Stimulated activated CD8-positive, alpha-beta memory T cell treated with anti-CD3 and anti-CD28 coated beads, Interleukin-2, amount 100 ng/mL, for 1 hour (primary cell): ENCODE measurements around the gene JTB.

Source experiments
- DNase-seq, 2 donors: peaks; one replicate each; pipeline ENCODE4 v3.0.0-alpha.2; 2020; ENCODE audit warnings: low read depth in 2 of 2

The JTB gene

DNA sequence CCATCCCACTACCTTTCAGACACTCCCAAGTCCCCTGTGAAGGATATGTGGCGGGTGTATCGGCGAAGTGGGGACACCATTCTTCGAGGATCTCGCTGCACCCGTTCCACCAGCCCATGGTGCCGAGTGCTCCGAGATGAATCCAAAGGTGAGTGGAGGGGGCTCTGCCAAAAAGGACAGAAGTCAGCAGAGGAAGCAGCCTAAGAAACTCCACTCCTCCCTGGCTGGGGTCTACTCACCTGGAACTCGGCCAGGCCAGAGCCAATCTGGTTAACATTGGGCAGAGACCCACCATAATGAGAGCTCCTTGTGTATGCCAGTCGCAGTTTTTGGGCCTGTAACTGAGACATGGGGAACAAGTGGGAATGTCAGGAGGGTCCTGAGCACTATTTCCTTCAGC lies 22.6 kb downstream of the JTB start:
- no peak for DNase-seq

DNA sequence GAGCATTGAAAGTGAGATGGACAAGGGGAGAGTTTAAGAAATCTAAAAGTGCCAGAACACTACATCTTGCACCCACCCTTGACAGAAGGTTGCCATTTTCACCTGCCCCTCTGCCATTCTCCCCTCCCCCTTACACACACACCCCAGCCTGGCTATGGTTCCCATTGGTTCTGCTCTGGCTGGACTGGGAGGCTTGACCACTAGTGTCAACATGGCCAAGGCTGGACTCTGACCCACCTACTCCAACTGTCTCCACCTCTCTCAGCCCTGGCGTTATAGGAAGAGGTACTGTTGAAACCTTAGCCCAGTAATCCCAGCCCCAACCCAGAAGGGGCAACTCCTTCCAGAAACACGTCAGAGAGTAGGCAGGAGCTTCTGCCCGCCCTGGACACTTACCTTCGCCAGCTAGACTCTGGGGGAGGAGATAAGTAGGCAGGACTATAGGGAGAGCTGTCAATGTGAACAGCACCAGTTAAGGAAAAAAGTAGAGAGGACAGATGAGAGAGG lies 23.6 kb downstream of the JTB start:
- no peak for DNase-seq

- DNase-seq = no peak
These were observed 25.7 kb downstream of the JTB start for GRCh38 chr1:153951801-153952200.

- DNase-seq = no peak
These were observed 26.3 kb downstream of the JTB start for GRCh38 chr1:153951183-153951582.

- peak in 1 of 2 donors; percentile 63 for DNase-seq
These were observed 30.7 kb downstream of the JTB start, which contains the start of gene DENND4B for GRCh38 chr1:153946622-153947241. TSS of gene DENND4B (minus strand) at chr1:153946718. CDS start at chr1:153944374, 2,344 bp downstream.

DNA sequence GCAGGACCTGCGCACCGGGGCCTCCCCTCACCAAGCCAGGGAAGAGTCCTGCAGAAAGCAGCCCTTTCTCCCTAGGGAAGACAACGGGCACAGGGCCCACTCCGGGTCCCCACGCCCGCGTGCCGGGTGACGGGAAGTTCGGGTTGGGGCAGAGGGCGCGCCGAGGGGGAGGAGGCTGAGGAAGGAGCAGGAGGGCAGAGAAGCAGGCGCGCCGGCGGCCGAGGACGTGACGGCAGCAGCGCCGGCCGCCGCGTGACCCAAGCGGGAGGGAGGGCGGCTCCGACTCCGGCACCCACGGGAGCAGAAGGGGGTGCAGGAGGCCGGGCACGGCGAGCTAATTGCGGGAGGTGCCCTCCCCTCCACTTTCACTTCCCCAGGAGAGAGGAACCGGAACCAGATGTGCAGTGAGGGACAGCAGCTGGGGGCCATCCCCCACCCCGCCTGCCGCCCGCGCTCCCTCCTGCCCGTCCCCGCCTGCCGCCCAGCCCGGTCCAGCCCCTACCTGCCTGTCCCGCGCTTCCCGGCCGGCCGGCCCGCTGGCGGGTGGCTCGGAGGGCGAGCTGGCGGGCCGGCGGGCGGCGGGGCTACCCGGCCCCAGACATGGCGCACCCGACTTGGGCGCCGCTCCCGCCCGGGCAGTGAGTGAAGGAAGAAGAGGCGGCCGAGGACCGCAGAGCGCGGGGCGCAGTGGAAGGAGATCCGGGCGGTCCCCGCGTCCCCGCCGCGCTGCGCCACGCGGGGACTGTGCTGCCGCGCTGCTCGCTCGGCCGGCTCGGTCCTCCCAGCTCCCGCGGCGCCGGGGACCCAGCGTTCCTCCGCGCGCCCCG lies 31.5 kb downstream of the JTB start:
- peak; percentile 48 to 61 for DNase-seq

DNA sequence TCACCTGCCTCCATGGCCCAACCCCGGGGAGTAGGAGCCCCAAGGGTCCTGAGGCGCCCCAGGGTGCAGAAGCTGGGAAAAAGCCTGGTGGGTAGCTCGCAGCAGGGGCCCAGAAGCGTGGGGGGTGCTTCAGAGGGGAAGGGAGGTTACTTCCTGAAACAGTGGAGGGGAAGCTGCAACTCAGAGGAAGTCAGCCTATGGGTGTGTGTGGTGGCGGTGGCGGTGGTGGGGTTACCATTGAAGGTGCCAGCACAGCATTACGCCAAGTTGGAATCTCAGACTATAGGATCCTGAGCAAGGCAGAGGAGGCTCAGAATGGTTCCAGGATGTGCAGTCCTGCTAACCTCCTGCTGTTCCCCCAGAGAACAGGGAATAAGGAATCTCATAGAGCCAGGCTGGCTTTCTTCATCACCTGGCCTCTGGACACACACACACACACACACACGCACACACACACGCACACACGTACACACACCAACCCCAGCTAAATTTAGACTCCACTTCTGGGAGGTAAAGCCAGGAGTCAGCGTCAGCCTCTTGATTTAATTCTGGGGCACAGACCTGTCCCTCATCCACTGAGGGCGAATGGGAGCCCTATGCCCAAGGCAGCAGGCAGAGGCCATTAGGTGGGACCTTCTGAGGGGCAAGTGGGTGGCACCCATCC lies 32.2 kb downstream of the JTB start:
- peak; percentile 57 to 68 for DNase-seq

DNA sequence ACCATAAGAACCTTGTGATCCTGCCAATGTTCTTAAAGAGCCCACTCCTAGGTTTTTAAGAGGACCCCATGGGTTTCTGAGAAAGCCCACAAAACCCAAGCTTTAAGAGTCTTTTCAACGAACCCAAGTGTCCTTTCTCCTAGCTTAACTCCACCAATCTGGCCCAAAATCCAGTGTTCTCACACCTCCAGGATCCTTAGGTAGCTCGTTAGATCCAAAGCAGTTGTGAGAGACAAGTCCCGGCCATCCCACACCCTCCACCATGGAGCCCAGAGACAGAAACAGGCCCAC lies 32.7 kb downstream of the JTB start:
- no peak for DNase-seq

DNA sequence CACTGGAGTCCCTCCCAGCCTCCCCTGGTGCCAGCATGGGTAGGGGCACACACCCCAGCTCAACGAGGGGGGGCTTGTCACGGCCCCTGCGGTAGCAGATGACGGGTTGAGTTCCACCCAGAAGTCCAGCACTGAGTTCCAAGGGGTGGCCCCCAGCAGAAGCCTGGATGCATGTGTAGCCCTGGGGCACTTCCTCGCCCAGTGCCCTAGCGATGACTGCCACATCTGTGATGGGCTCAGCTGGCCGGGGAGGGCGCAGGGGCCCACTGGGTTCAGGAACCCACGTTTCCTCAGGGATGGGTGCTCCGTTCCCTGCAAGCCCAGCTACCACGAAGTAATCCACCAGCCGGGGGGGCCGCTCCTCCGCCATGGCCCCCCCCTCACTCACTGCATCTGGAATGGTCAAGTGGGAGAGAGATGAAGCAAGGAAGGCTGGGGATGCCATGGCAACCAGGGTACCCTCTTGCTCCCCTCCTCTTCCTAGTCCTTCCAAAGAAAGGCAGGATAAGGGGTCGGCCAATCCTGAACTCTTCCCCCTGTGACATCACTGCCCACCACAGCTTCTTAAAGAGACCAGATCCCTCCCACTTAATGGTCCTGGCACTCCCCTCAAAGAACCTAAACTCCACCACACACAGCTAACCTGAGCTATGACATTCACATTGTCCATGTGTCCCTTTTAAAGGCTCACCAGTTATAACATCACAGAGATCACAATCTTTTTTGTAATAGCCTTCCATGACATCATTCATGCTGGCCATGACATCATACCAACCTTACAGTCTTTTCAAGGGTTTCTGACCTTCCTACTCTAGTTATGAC lies 33.3 kb downstream of the JTB start:
- no peak for DNase-seq

- DNase-seq = no peak
These were observed 34.5 kb downstream of the JTB start for GRCh38 chr1:153942766-153943549.

DNA sequence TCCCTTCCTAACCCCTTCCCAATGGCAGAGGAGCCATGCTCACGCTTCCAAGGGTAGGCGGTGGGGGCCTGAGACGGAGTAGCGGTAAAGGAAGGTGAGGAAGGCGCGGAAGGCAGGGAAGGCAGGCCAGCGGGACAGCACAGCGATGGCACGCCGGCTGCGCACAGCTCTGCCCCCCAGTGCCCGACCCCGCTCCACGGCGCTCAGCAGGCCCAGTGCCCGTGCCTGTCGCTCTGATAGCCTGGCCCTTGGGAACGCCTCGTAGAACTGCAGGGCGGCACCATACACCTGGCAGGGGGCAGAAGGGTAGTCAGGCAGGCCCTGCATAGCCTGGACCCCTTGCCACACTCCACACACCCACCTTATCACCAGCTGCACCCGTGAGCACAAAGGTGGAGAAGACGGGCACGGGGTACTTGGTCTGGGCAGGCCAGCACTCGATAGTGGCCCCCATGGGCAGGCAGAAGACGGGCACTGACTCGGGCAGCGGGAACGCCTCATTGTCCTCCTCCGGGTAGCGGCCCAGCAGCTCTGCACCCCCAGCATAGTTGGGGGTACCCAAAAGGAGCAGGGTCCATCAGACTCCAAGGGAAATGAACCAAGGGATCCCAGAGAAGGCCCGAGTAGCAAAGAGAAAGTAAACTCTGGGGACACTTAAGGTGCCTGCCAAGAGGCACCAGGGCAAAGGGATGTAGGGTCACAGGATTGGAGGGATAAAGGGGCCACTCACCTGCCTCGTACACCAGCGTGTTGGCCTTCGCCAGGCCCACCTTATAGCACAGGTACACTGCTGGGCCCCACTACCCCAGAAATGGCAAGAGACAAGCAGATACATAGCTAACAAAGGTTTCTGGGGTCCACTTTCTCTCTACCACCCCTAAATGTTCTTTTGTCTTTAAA lies 35.4 kb downstream of the JTB start:
- no peak for DNase-seq

DNA sequence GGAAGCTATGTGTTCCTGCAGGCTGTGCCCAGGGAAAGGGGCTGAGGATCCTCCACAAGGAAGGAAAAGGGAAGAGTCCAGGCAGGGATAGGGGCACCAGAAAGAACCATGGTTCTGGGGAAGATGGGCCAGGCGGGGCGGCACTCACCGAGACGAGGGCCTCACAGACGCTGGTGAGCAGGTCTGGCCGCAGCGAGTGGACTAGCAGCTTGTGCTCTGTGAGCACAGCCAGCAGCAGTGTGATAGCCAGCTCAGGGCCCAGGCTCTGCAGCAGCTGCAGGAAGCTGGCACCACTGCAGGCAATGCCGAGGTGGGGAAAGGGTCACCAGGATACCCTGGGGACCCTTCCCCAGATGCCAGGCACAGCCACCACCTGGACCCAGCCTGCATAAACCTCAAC lies 36.7 kb downstream of the JTB start:
- DNase-seq = no peak

GRCh38 chr1:153939476-153939875 lies 38.0 kb downstream of the JTB start:
- no peak for DNase-seq

DNA sequence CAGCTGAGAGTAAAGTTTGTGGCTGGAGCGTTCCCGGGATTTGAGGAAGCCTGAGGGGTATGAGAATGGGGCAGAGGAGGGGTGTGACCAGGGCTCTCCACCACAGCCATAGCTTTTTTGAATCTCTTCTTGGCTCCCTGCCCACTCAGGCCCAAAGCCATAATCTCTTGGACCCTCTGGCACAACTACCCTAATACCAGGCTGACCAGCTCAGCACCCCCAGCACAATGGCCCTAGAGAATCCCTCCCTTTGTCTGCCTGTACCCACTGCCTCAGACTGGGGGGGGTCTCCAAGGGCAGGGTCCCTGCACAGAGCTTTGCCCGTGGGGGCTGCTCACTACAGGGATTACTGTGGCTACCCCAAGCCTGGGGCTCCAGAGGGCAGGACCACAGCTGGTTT lies 38.5 kb downstream of the JTB start:
- no peak for DNase-seq

GRCh38 chr1:153937331-153937730 lies 40.1 kb downstream of the JTB start:
- DNase-seq = no peak

DNA sequence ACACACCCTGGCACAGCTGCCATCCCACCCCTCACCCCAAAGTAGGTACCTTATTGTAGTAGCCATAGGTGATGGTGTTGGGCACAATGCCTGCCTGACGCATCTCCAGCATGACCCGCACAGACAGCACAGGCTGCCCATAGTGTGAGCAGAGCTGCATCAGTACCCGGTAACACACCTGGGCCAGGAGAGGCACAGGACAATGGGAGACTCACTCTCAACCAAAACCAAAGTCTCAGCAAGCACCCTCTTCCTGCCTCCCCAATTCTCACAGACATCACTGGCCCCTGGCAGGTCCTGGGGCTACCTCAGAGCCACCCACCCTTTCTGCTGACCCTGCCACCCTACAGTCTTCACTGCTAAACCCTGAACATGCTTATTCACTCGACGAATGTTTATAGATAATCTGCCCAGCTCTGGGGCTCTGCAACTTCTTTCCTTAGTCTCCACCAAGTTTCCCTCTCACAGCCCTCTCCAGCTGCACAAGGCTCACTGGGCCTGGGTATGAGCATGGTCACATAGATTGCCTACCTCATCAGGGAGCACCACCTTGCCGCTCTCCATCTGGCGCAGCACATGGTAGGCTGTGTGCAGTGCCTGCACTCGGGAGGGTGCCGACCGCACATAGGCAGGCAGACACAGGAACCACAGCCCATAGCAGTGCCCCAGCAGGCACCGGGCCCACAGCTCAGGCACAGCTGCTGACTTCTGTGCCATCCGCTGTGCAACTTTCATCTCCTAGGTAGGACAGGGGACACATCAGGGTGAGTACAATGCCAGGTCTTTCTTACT lies 41.3 kb downstream of the JTB start:
- DNase-seq = no peak

DNA sequence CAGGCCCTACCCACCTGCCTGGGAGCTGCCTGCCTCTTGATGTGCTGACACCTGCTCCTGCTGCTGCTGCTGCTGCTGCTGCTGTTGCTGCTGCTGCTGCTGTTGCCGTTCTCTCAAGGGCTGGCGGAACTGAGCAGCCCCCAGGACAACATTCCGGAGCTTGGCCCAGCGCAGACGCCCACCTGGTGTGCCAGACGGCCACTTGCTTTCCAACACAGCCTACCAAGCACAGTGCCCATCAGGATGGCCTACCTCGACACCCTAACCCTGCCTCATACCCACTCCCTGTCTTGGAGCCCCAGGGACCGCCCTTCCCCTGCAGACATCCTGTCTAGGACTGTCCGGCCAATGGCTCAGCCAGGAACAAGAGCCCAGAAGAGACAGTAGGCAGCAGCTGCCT lies 42.7 kb downstream of the JTB start:
- DNase-seq = no peak

DNA sequence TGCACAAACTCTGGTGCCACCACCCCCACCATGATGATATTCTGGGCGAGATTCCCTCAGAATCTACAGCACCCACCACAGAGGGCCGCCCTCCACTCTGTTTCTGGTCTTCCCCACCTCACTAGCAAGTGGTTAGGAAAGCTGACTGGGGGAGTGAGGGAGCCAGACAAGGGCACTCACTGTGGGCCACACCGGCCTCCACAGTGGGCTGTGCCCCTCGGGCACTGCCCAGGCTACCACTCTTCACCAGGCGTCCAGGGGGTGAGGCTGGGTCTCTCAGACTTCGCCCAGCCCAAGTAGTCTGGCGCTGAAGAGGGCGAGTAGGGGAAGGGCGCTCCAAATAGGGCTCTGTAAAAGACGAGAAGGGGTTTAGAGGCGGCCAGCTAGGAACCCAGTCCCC lies 43.5 kb downstream of the JTB start:
- no peak for DNase-seq

DNA sequence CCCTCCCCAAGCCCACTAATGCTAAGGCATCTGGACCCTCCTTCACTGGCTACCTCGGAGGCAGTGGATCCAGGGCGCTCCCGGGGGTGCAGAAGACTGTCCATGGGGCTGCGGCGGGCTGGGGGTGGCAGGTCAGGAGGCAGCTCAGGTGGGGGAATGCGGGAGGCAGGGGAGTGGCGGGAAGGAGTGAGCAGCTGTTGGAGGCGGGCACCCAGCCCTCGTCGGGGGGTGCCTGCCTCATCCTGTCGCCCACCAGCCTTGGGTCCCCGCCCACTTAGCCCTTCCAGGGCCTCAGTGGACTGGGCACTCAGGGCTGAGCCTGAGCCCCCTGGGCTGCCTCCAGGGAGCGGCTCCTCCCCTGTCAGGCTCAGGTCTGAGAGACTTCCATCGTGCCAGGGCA lies 44.0 kb downstream of the JTB start:
- DNase-seq = no peak
